Lower lobe of right lung (tissue), 2 donors: Measurements from ENCODE around the gene ANKS6. TPM values are rescaled to one million over a fixed set of nuclear protein-coding genes. Genes with fewer than 3 reads are reported as not detected.

Source experiments
- ATAC-seq, 2 donors: fragments of 200-7000 bp; cut with Tn5 transposase; one replicate each; pipeline ENCODE4 v1.9.1; 2020 to 2022; ENCODE audit warnings: mild to moderate bottlenecking in 2 of 2, moderate library complexity in 2 of 2
- DNase-seq: peaks from one replicate; pipeline ENCODE4 v3.0.0-alpha.2; 2020
- H3K27ac ChIP-seq: fragments of 200-600 bp; one replicate; pipeline ENCODE4 v1.8.0; 2022
- H3K27me3 ChIP-seq: fragments of 200-600 bp; one replicate; pipeline ENCODE4 v1.8.0; 2022; ENCODE audit warnings: low read depth
- H3K36me3 ChIP-seq: fragments of 200-600 bp; one replicate; pipeline ENCODE4 v1.8.0; 2022; ENCODE audit warnings: mild to moderate bottlenecking
- H3K4me1 ChIP-seq: fragments of 200-600 bp; one replicate; pipeline ENCODE4 v1.8.0; 2022
- H3K4me3 ChIP-seq: fragments of 200-600 bp; one replicate; pipeline ENCODE4 v1.8.0; 2022; ENCODE audit warnings: mild to moderate bottlenecking
- H3K9me3 ChIP-seq: fragments of 200-600 bp; one replicate; pipeline ENCODE4 v1.8.0; 2022
- CTCF ChIP-seq: fragments of 200-600 bp; IDR thresholded peaks from one replicate; pipeline ENCODE4 v1.8.0; 2022; ENCODE audit warnings: antibody characterized with exemption, mild to moderate bottlenecking
- intact Hi-C: fragments of 100-400 bp; cut with DNase I; formaldehyde crosslinking; loops from one replicate; pipeline ENCODE4 v1.11.0; 2022
- total RNA-seq: library from RNA; stranded (reverse); fragmentation: NEBNext Ultra II Directional; extraction: Animal tissue kit (Norgen Biotek cat#: 25700); gene quantifications from one replicate; pipeline ENCODE4 v1.2.1, GENCODE V29; 2021
- donor health status: DM: no; HTN: yes; CAD: no; lungs with severe emphysema.

Gene ANKS6
- total RNA-seq, 1 donor from 2014 or later = 16.5 TPM

GRCh38 chr9:98738741-98739140 lies 57.6 kb downstream of the ANKS6 start:
- ATAC-seq = no peak
- intact Hi-C loops = no loop called here
- DNase-seq = no peak

GRCh38 chr9:98736226-98736625 lies 60.1 kb downstream of the ANKS6 start:
- Histone ChIP-seq H3K9me3 (no peaks in the 10 kb centered on the region), H3K36me3 (peaks cover 28% of the 10 kb centered on the region), H3K4me3 (no peak overlapping the region), H3K4me1 (no peaks in the 10 kb centered on the region), H3K27me3 (no peaks in the 10 kb centered on the region), H3K27ac (no peak overlapping the region)
- ATAC-seq (no peak), DNase-seq (no peak)
- TF ChIP-seq CTCF = no peak
- intact Hi-C loops = no loop called here

More at GRCh38 chr9:98738741-98739140, 57.6 kb downstream of the ANKS6 start:
- Histone ChIP-seq H3K27ac (no peak overlapping the region), H3K4me1 (no peaks in the 10 kb centered on the region), H3K4me3 (no peak overlapping the region), H3K9me3 (no peaks in the 10 kb centered on the region), H3K27me3 (no peaks in the 10 kb centered on the region), H3K36me3 (peaks cover 28% of the 10 kb centered on the region)
- no peak for TF ChIP-seq CTCF

GRCh38 chr9:98732801-98733200 lies 63.6 kb downstream of the ANKS6 start:
- Histone ChIP-seq H3K27me3 (no peaks in the 10 kb centered on the region), H3K27ac (no peak overlapping the region), H3K4me1 (no peaks in the 10 kb centered on the region), H3K4me3 (no peak overlapping the region), H3K36me3 (peaks cover 23% of the 10 kb centered on the region), H3K9me3 (no peaks in the 10 kb centered on the region)
- DNase-seq = no peak
- no peak for TF ChIP-seq CTCF
- intact Hi-C loops = no loop called here
- no peak for ATAC-seq

- Histone ChIP-seq H3K4me1 (no peaks in the 10 kb centered on the region), H3K27me3 (no peaks in the 10 kb centered on the region), H3K27ac (no peak overlapping the region), H3K9me3 (no peaks in the 10 kb centered on the region), H3K36me3 (peaks cover 23% of the 10 kb centered on the region), H3K4me3 (no peak overlapping the region)
- ATAC-seq (no peak), DNase-seq (no peak)
- intact Hi-C loops = no loop called here
- no peak for TF ChIP-seq CTCF
These were observed 64.3 kb downstream of the ANKS6 start for GRCh38 chr9:98732091-98732490.

GRCh38 chr9:98730871-98731270 lies 65.5 kb downstream of the ANKS6 start:
- intact Hi-C loops = no loop called here
- no peak for ATAC-seq
- no peaks in the 10 kb centered on the region for H3K9me3 ChIP-seq
- no peak for TF ChIP-seq CTCF
- no peak overlapping the region for H3K27ac ChIP-seq
- H3K27me3 ChIP-seq = no peaks in the 10 kb centered on the region
- H3K36me3 ChIP-seq = peaks cover 18% of the 10 kb centered on the region
- H3K4me1 ChIP-seq = no peaks in the 10 kb centered on the region
- H3K4me3 ChIP-seq = no peak overlapping the region
- DNase-seq = no peak

- no peaks in the 10 kb centered on the region for H3K36me3 ChIP-seq
- DNase-seq = no peak
- H3K27me3 ChIP-seq = peaks cover 1% of the 10 kb centered on the region
- H3K27ac ChIP-seq = no peak overlapping the region
- no peak overlapping the region for H3K4me3 ChIP-seq
- no peaks in the 10 kb centered on the region for H3K4me1 ChIP-seq
- no peaks in the 10 kb centered on the region for H3K9me3 ChIP-seq
- TF ChIP-seq CTCF = no peak
- intact Hi-C loops = no loop called here
- ATAC-seq = no peak
These were observed 67.9 kb downstream of the ANKS6 start for GRCh38 chr9:98728500-98728899.
